ENCODE data around the gene PLIN1.

Gene PLIN1

DNA sequence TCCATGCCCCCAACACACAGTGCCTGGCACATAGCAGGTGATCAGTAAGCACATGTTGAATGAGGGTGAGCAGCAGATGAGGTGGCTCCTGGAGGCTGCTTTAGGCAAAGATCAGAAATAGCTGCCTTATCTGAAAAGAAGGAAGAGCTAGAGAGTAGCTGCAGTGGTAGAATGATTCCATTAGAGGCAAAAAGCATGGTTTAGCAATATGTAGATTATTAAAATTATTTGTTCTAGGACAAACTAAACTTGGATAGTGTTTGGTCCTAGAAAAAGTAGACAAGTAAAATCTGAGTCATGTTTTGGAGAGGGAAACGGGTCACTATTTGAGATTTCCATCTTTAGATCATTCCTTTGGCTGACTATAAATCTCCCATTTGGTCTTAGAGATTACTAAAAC lies 56.0 kb downstream of the PLIN1 start:
- DNase-seq = no peak

DNA sequence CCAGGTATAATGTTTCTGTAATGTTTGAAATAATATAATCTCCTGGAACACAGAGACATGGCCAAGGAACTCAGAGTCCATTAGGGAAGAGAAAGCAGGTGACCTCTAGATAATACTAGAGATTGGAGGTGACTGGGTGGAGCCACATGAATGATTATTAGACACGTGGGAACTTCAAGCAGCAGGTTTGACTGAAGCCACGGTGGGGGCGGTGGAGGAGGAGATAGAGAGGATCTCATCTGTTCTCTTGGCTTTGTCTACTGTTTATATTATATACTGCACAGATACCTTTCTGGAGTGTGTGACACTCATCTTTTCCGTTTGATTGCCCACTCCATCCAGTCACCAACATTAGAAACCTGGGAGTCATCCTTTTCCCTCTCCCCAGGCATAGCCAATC lies 57.6 kb downstream of the PLIN1 start:
- no peak for DNase-seq

DNA sequence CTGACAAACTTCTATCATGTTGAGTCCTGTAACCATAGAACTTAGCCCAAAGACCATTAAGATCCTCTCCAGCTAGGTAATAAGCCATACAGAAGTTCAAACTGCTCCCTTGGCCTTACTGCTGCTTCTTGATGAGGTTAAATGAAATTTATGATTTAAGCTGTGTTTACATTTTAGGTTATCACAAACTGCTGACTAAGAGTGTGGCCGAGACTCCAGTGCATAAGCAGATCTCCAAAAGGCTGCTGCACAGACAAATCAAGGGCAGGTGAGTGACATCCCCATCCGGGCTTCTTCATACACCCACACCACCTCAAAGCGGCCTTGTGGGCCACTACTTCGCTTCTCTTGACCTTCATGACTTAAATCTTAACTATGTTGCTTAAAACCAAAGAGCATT lies 62.9 kb downstream of the PLIN1 start:
- no peak for DNase-seq

DNA sequence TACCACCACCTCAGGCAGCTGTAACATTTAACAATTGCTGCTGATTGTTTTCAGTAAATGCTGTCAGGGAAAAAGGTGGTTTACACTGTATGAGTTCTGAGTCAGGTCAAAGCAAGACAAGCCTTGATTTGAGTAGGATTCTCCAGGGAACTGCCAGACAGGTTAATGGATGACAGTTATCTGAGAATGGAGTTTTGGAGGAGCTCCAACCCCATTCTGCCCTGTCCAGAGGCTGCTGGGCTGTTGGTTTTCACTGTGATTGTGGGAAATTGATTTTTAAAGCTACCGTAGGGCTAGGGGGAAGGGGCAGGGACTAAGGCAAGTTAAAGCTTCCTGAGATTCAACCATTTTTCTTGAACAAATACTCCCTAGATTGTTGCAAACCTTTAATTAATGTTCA lies 64.0 kb downstream of the PLIN1 start:
- DNase-seq = no peak

Data from NCI-H526 (cell line).